ENCODE results near the gene SAP130.
A peak's percentile ranks its signal among the peaks of the same experiment; 100 is the strongest.

SAP130 gene

DNA sequence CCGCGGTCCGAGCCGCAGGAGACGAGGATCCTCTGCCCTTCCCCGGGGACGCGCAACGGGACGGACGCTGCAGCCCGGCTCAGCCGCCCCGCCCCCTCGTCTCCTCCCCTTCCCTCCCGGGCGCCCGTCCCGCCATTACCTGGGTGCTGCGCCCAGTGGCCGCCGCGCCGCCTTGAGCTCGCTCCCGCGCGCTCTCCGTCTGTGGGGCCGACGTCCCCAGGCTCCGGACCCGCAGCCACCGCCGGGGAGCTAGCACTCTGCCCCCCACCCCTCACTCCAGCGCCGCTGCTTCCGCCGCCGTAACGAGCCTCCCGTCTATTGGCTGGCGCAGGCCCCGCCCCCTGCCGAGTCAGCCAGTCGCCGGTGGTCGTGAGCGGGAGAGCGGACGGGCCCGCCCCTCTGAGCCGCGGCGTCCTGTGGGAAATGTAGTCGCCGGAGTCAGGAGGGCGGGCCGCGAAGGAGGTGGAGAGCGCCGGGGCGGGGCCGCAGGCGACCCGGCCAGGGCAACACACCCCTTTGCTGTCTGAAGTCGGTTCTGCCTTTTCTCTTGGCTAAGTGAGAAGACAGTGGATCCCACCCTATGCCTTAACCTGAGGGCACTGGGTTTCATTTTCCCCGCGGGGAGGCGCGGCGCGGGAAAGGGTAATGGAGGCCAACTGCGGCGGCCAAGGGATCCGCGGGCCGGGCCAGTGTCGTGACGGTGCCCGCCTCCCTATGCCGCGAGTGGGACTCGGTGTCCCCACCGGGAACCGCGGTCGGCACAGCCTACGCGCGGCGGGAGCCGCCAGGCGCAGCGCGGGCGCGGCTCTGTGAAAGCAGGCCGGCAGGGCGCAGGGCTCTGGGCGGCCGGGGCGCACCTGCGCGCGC lies at the start of gene SAP130:
Gene SAP130 (minus strand): TSS at position 259 of the 867 bp plus-strand sequence. CDS start 1,767 bp downstream, outside the sequence.
- peak; percentile 54 for DNase-seq (ENCODE audit: extremely low read depth, low read depth)
- peak within 1 kb of the TSS; percentile 79 for H3K4me3 ChIP-seq (replicated peaks; ENCODE audit: low read depth, low read length)
- TF ChIP-seq, protein P1, sequence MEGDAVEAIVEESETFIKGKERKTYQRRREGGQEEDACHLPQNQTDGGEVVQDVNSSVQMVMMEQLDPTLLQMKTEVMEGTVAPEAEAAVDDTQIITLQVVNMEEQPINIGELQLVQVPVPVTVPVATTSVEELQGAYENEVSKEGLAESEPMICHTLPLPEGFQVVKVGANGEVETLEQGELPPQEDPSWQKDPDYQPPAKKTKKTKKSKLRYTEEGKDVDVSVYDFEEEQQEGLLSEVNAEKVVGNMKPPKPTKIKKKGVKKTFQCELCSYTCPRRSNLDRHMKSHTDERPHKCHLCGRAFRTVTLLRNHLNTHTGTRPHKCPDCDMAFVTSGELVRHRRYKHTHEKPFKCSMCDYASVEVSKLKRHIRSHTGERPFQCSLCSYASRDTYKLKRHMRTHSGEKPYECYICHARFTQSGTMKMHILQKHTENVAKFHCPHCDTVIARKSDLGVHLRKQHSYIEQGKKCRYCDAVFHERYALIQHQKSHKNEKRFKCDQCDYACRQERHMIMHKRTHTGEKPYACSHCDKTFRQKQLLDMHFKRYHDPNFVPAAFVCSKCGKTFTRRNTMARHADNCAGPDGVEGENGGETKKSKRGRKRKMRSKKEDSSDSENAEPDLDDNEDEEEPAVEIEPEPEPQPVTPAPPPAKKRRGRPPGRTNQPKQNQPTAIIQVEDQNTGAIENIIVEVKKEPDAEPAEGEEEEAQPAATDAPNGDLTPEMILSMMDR (IDR thresholded peaks at IDR 0.05; ENCODE audit: low read depth, low read length, missing control alignments): no peak

DNA sequence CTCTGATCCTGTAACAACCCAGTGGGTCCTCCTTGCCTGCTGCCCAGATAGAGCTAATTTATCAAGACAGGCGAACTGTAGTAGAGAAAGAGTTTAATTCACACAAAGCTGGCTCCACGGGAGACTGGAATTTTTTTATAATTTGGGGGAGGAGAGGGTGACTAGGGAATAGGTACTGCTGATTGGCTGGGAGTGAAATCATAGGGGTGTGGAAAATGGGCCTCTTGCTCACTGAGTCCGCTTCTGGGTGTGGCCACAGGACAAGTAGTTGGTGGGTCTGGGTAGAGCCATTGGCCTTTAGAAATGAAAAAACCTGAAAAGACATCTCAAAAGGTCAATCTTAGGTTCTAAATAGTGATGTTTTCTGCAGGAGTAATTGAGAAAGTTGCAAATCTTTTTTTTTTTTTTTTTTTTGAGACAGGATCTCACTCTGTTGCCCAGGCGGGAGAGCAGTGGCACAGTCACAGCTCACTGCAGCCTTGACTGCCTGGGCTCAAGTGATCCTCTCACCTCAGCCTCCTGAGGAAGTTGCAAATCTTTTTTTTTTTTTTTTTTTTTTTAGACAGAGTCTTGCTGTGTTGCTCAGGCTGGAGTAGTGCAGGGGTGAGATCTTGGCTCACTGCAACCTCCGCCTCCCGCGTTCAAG lies 48.7 kb upstream of the SAP130 start:
- TF ChIP-seq, protein P1 (IDR thresholded peaks at IDR 0.05; ENCODE audit: low read depth, low read length, missing control alignments): no peak
- no peak for DNase-seq (ENCODE audit: extremely low read depth, low read depth)
- no peak overlapping the region for H3K4me3 ChIP-seq (replicated peaks; ENCODE audit: low read depth, low read length)

DNA sequence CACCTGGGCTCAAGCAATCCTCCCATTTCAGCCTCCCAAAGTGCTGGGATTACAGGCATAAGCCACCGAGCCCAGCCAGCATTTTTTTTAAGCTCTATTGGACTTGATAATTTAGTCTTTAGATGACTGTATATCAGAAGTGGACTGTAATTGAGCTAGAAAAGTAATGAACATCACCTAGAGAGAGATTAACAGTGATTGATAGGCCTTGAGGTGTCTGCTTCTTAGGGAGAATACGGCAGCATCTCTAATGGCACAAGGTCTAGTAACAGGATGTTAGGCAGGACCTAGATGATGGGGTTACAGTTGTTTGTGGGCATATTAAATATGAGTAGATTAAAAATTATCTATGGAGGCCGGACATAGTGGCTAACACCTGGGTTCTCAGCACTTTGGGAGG lies 45.4 kb upstream of the SAP130 start:
- no peak overlapping the region for H3K4me3 ChIP-seq (replicated peaks; ENCODE audit: low read depth, low read length)
- TF ChIP-seq, protein P1 (IDR thresholded peaks at IDR 0.05; ENCODE audit: low read depth, low read length, missing control alignments): no peak
- DNase-seq (ENCODE audit: extremely low read depth, low read depth): no peak

DNA sequence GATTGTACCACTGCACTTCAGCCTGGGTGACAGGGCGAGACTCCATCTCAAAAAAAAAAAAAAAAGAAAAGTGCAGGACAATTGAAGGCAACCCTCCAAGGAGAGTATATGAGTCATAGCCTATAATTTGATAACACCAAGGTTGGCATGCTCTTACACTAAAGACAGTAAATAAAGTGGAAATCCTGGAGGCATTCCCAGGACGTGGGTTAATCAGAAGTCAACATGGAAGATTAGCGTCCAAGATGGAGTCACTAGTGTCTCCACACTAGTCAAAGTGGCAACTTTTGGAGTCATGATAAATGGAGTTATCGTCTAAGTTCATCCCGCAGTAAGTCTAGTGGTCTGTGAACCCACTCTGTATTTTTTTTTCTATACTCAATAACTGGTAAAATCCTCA lies 41.9 kb upstream of the SAP130 start:
- TF ChIP-seq, protein P1 (IDR thresholded peaks at IDR 0.05; ENCODE audit: low read depth, low read length, missing control alignments): no peak
- DNase-seq (ENCODE audit: extremely low read depth, low read depth): no peak
- H3K4me3 ChIP-seq (replicated peaks; ENCODE audit: low read depth, low read length): no peak overlapping the region

DNA sequence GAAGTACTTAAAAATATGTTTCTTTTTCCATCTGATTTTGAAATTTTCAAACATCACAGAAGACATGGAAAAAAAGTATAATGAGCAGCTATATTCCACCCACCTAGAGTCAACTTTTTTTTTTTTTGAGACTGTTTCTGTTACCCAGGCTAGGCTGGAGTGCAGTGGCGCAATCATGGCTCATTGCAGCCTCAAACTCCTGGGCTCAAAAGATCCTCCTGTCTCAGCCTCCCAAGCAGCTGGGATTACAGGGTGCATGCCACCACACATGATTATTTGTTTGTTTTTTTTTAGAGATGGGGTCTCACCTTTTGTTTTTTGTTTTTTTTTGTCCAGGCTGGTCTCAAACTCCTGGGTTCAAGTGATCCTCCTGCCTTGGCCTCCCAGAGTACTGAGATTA lies 36.5 kb upstream of the SAP130 start:
- no peak for DNase-seq (ENCODE audit: extremely low read depth, low read depth)

DNA sequence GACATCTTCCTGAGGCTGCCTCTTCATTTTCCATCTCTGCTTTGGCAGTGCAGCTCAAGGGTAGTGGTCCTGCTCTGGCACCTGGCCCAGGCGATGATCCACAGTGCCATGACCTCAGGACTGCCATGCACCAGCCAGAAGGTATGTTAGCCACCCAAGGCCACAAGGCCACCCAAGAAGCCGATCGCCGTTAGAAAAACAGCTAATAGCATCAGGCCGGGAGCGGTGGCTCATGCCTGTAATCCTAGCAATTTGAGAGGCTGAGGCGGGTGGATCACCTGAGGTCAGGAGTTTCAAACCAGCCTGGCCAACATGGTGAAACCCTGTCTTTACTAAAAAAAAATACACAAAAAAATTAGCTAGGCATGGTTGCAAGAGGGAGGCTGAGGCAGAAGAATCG lies 34.7 kb upstream of the SAP130 start:
- no peak overlapping the region for H3K4me3 ChIP-seq (replicated peaks; ENCODE audit: low read depth, low read length)
- DNase-seq (ENCODE audit: extremely low read depth, low read depth): no peak
- TF ChIP-seq, protein P1 (IDR thresholded peaks at IDR 0.05; ENCODE audit: low read depth, low read length, missing control alignments): no peak

More for the DNA sequence above, 36.5 kb upstream of the SAP130 start:
- TF ChIP-seq, protein P1 (IDR thresholded peaks at IDR 0.05; ENCODE audit: low read depth, low read length, missing control alignments): no peak
- no peak overlapping the region for H3K4me3 ChIP-seq (replicated peaks; ENCODE audit: low read depth, low read length)

Measured in HFF-Myc (cell line).